Activated CD8-positive, alpha-beta memory T cell treated with anti-CD3 and anti-CD28 coated beads for 36 hours (primary cell): ENCODE measurements around the gene SNAPC3. TPM values are rescaled to one million over a fixed set of nuclear protein-coding genes. Genes with fewer than 3 reads are reported as not detected.
"Not testable (repeated sequence)": the region's sequence is repeated elsewhere in the genome, so short reads cannot be mapped to it uniquely, and the experiment has no call there.

ENCODE experiments used
- CTCF ChIA-PET: fragments of 350-600 bp; sonication (Branson Sonifier 250); formaldehyde crosslinking; loops from one replicate; lab custom pipeline; 2021; ENCODE audit warnings: antibody characterized with exemption; lab: Charles Lee
- POLR2A ChIA-PET: fragments of 350-600 bp; sonication (Branson Sonifier 250); formaldehyde crosslinking; loops from one replicate; lab custom pipeline; 2021; ENCODE audit warnings: antibody characterized with exemption; lab: Charles Lee
- total RNA-seq, 2 experiments: library from RNA; stranded (reverse); gene quantifications; one replicate each; pipeline ENCODE4 v1.2.3, GENCODE V29; 2021

Gene SNAPC3
- total RNA-seq: 10 to 100 TPM; 23.1 to 24.9 TPM

DNA sequence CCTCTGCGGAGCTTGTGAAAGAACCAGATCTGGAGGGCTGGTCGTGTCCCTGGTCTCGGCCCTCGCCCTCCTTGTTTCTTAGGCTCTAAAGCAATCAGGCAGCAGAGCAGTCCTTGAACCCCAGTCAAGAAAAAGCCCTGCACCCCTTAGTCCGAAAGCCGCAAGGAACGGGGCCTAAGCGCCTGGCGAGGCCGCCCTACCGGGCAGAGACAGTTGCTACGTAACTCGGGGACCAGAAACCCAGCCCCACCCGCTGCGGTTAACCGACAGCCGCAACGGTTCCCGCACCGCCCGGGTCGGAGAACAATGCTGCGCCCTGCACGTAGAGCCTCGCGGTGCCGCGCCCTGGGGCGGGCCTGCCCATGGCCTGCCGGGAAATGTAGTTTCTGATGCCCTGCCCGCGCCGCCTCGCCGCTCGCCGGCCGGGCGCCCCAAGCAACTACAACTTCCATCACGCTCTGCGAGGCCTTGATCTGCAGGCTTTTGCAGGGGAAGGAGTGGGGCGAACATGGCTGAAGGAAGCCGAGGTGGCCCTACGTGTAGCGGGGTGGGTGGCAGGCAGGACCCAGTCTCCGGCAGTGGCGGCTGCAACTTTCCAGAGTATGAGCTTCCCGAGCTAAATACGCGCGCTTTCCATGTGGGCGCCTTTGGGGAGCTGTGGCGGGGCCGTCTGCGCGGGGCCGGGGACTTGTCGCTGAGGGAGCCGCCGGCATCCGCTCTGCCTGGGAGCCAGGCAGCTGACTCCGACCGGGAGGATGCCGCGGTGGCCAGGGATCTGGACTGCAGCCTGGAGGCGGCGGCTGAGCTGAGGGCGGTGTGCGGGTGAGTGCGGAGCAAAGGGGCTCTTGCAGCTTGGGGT is at the start of gene SNAPC3:
Gene SNAPC3 (plus strand): TSS at position 505 of the 859 bp plus-strand sequence. CDS start 4 bp downstream, at position 509.
- ChIA-PET CTCF (interaction anchor here (1.1 to 1.9 kb wide), 7 partner anchors 46 to 159 kb away, joined by 3 to 6 read pairs (median 4); partner anchors contain the start of genes CCDC171, PSIP1 and TTC39B), POLR2A (interaction anchor here (0.6 to 1.6 kb wide), 4 partner anchors 87 to 131 kb away, joined by 3 to 5 read pairs (median 4); partner anchors contain the start of gene PSIP1)

- CTCF ChIA-PET: no interaction called here
- POLR2A ChIA-PET: no interaction called here
Observed at GRCh38 chr9:15373881-15374280, 48.8 kb upstream of the SNAPC3 start.

- CTCF ChIA-PET: interaction anchor here (0.5 kb wide), 1 partner anchor 25 kb away, joined by 3 read pairs; no protein-coding TSS in a partner anchor
Observed at GRCh38 chr9:15374310-15374709, 48.4 kb upstream of the SNAPC3 start.

GRCh38 chr9:15374825-15375224 is 47.9 kb upstream of the SNAPC3 start:
- ChIA-PET POLR2A (no interaction called here), CTCF (interaction anchor here (0.5 kb wide), 1 partner anchor 25 kb away, joined by 3 read pairs; no protein-coding TSS in a partner anchor)

More at GRCh38 chr9:15374310-15374709, 48.4 kb upstream of the SNAPC3 start:
- POLR2A ChIA-PET: no interaction called here

DNA sequence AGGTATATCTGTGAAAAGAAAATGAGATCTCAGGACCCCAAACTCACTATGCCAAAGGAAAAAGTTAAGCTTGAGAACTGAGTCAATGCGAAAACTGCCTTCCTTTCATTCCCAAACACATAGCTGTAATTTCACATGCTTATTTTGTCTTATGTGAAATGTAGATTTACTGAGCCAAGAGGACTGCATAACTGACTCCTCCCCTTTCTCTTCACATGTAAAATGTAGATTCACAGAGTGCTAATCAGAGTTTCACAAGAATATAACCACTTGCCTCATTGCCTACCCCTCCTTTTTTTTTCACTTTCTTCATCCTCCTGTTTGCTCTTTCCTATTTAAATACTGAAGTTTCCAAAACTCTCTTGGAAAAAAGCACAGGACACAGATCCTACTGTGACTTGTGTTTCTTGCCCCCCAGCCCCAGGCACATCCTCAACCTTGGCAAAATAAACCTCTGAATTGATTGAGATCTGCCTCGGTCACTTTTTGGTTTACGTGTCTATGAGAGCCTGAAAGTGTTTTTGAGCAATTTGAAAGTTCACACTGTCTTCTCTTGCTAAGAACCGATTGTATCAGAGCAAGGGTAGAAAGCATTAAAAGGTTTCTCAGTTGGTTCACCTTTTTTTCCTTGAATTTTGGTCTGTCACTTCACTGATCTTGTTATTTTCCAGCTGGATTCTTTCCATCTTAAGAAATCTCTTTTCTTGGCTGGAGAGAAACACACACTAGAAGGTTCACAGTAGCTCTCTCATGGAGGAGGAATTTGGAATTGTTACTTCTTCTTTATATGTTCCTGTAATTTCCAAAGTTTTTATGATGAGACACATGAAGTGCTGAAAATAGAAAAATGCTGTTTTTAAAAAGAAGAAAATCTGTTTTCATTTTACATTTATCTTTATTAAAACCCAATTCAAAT is 44.8 kb upstream of the SNAPC3 start:
- POLR2A ChIA-PET: no interaction called here
- CTCF ChIA-PET: interaction anchor here (0.6 kb wide), 1 partner anchor 1011 kb away, joined by 3 read pairs; no protein-coding TSS in a partner anchor

- POLR2A ChIA-PET: not testable (repeated sequence)
- CTCF ChIA-PET: interaction anchor here (0.7 kb wide), 1 partner anchor 25 kb away, joined by 3 read pairs; no protein-coding TSS in a partner anchor
Observed at GRCh38 chr9:15379317-15379716, 43.4 kb upstream of the SNAPC3 start.

- CTCF ChIA-PET, POLR2A ChIA-PET: not testable (repeated sequence)
Observed at GRCh38 chr9:15379888-15380287, 42.8 kb upstream of the SNAPC3 start.

DNA sequence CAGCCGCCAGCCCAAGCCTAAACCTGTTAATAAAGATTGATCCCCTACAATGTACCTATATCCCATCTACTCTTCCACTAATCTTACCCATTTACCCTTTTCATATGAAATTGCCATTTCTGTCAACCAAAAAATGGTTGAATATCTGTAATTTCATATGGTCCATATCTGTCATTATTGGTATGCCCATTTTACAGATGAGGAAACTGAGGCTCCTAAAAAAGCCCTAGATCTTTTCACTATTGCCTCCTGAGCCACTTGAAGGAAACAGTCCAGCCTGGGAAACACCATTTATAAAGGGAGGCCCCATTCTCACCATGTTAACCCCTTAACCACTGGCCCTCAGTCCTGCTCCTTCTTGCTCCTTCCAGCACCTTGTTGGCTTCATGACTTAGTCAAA is 41.2 kb upstream of the SNAPC3 start:
- ChIA-PET POLR2A (no interaction called here), CTCF (no interaction called here)

GRCh38 chr9:15386465-15386864 is 36.2 kb upstream of the SNAPC3 start:
- POLR2A ChIA-PET: no interaction called here
- CTCF ChIA-PET: interaction anchor here (0.6 kb wide), 1 partner anchor 10 kb away, joined by 3 read pairs; no protein-coding TSS in a partner anchor

DNA sequence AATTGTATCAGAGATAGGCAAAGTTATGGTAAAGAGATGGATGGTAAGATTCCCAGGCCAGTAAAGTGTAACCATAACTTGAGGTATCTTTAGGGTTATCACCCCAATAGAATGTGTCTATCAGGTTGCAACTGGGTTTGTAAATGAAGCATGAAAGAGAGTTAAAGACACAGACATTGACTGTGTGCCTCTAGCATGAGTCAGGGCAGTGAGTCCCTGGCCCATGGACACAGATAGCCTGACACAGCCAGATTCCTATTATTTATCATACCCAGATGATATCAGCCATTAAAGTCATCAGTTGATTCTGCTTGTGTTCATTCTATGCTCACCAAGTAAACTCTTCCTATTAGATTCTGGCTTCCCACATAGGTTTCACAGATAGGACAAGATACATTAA is 33.5 kb upstream of the SNAPC3 start:
- CTCF ChIA-PET: no interaction called here
- POLR2A ChIA-PET: no interaction called here

DNA sequence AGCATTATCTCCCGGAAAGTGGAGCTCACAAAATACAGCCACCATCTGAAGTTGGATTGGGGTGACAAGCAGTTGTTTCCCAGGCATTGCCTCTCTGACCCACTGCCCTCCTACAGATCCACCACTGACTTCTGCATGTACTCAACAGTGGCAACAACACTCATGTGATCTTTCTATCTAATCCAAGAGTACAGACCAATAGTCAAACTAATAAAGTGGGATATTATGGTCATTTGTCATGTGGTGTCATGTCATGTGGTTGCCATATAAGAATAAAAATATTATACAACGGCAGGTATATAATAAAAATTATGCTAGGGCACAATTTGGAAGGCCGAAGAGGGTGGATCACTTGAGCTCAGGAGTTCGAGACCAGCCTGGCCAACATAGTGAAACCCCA is 33.0 kb upstream of the SNAPC3 start:
- POLR2A ChIA-PET: no interaction called here
- CTCF ChIA-PET: no interaction called here

GRCh38 chr9:15390201-15390600 is 32.5 kb upstream of the SNAPC3 start:
- ChIA-PET POLR2A (no interaction called here), CTCF (no interaction called here)

DNA sequence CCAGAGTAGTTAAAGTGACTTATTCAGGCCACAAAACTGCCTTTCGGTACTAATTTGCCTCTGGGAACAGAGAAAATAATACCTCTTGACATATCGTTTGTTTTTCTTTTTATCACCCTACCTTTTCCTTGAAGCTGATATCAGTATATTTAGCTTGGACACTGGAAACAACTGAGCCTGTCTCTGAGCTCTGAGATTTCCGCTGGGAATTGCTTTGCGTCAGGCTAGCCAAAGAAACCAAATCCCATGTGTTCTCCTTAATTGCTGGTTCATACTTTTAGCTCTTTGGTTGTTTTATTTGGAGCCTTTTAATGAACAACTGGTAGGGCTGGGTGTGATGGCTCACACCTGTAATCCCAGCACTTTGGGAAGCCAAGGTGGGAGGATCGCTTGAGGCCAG is 30.3 kb upstream of the SNAPC3 start:
- ChIA-PET POLR2A (no interaction called here), CTCF (no interaction called here)

DNA sequence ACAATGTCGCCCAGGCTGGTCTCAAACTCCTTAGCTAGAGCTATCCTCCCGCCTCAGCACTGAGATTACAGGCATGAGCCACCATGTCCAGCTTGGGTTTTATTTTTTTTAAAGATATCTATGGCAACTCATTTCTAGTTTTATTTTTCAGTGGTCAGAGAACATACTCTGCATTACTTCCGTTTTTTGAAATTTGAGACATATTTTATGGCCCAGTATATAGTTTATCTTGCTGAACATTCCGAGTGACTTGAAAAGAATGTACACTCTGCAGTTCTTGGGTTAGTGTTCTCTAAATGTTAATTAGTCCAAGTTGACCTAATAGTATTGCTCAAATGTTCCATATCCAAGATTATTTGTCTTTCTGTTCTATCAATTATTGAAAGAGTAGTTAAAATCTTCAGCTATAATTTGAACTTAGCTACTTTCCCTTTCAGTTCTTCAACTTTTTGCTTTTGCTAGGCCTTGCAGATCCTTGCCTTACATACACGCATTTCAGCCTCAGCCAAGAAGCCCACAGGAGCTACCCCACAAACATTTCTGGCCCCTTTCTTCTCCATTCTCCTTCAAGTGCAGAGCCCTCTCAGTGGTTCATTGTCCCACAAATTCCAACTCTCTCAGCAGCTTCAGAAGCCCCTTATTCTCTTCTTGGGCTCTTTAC is 22.3 kb upstream of the SNAPC3 start:
- CTCF ChIA-PET: no interaction called here
- POLR2A ChIA-PET: no interaction called here

GRCh38 chr9:15401266-15401665 is 21.4 kb upstream of the SNAPC3 start:
- ChIA-PET POLR2A (no interaction called here), CTCF (no interaction called here)

GRCh38 chr9:15403155-15403554 is 19.5 kb upstream of the SNAPC3 start:
- ChIA-PET POLR2A (no interaction called here), CTCF (interaction anchor here (0.6 kb wide), 1 partner anchor 133 kb away, joined by 3 read pairs; no protein-coding TSS in a partner anchor)

- POLR2A ChIA-PET: no interaction called here
- CTCF ChIA-PET: interaction anchor here (0.6 kb wide), 1 partner anchor 25 kb away, joined by 3 read pairs; no protein-coding TSS in a partner anchor
Observed at GRCh38 chr9:15404171-15404570, 18.5 kb upstream of the SNAPC3 start.

DNA sequence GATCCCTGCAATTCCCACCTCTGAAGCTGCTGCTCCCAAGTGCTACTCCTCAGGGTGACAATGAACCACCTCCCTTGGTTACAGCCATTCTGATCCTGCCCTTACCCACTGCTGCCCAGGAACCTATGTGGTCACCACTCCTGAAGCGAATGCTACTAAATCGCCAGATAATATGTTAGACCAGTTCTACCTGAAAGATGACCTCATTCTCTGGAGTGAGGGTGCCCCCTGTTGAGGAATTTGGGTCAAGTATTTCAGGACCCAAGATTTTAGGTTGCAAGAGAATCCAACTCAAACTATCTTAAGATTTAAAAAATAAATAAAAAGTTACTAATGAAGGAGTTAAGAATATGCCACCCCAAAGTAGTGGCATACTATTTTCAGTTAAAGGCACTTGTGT is 5.8 kb upstream of the SNAPC3 start:
- ChIA-PET CTCF (interaction anchor here (1.8 kb wide), 1 partner anchor 124 kb away, joined by 4 read pairs; no protein-coding TSS in a partner anchor), POLR2A (no interaction called here)

- ChIA-PET POLR2A (no interaction called here), CTCF (no interaction called here)
Observed at GRCh38 chr9:15417626-15418025, 5.0 kb upstream of the SNAPC3 start.
